Posterior cingulate gyrus (tissue), 11 donors: Measurements from ENCODE around the gene SLFN14.
"Not testable (repeated sequence)": the region's sequence is repeated elsewhere in the genome, so short reads cannot be mapped to it uniquely, and the experiment has no call there.

Experiments used
- DNase-seq, 10 donors: peaks; one replicate each; pipeline versions ENCODE4 v3.0.0 to v3.0.0-alpha.2; 2020 to 2021; ENCODE audit warnings: mixed read lengths in 3 of 10
- intact Hi-C: fragments of 100-400 bp; cut with DNase I; formaldehyde crosslinking; loops from one replicate; pipeline ENCODE4 v1.15.1; 2023

The SLFN14 gene

GRCh38 chr17:35529866-35530265 lies 30.8 kb downstream of the SLFN14 start:
- intact Hi-C loops, result no loop called here

DNA sequence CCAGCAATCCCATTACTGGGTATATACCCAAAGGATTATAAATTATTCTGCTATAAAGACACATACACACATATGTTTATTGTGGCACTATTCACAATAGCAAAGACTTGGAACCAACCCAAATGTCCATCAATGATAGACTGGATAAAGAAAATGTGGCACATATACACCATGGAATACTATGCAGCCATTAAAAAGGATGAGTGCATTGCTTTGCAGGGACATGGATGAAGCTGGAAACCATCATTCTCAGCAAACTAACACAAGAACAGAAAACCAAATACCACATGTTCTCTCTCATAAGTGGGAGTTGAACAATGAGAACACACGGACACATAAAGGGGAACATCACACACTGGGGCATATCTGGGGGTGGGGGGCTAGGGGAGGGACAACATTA lies 31.3 kb downstream of the SLFN14 start:
- intact Hi-C loops, DNase-seq: not testable (repeated sequence)

More at GRCh38 chr17:35529866-35530265, 30.8 kb downstream of the SLFN14 start:
- no peak for DNase-seq

- intact Hi-C loops, result no loop called here
Observed at GRCh38 chr17:35523296-35523695, 37.3 kb downstream of the SLFN14 start.

DNA sequence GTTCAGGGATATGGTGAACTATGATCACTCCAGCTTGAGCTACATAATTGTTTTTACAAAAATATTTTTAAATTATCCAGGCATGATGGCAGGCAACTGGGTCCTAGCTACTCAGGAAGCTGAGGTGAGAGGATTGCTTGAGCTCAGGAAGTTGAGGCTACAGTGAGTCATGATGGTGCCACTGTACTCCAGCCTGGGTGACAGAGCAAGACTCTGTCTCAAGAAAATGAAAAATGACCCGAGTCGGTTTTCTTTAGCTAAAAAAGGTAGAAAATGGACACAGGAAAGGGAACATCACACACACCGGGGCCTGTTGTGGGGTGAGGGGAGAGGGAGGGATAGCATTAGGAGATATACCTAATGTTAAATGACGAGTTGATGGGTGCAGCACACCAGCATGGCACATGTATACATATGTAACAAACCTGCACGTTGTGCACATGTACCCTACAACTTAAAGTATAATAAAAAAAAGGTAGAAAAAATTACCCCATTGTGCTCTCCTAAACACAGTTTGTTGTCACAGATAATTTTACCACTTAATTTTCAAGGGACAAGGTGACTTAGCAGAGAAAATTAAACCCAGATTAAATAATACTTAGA lies 38.9 kb downstream of the SLFN14 start:
- DNase-seq, intact Hi-C loops: not testable (repeated sequence)

More at GRCh38 chr17:35523296-35523695, 37.3 kb downstream of the SLFN14 start:
- DNase-seq, result no peak

GRCh38 chr17:35521150-35521549 lies 39.5 kb downstream of the SLFN14 start:
- intact Hi-C loops, result no loop called here
- DNase-seq, result no peak

GRCh38 chr17:35519906-35520442 lies 40.6 kb downstream of the SLFN14 start:
- DNase-seq, result no peak
- intact Hi-C loops, result no loop called here

- DNase-seq, result no peak
- intact Hi-C loops, result no loop called here
Observed at GRCh38 chr17:35519439-35519838, 41.2 kb downstream of the SLFN14 start.

DNA sequence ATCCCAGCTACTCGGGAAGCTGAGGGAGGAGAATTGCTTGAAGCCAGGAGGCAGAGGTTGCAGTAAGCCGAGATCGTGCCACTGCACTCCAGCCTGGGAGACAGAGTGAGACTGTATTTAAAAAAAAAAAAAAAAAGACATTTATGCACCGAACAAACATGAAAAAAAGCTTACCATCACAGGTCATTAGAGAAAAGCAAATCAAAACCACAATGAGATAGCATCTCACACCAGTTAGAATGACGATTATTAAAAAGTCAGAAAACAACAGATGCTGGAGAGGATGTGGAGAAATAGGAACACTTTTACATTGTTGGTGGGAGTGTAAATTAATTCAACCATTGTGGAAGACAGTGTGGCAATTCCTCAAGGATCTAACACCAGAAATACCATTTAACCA lies 42.2 kb downstream of the SLFN14 start:
- intact Hi-C loops, DNase-seq: not testable (repeated sequence)

GRCh38 chr17:35515027-35515426 lies 45.6 kb downstream of the SLFN14 start:
- DNase-seq, result peak in 1 of 10 donors; percentile 70
- intact Hi-C loops, result no loop called here

DNA sequence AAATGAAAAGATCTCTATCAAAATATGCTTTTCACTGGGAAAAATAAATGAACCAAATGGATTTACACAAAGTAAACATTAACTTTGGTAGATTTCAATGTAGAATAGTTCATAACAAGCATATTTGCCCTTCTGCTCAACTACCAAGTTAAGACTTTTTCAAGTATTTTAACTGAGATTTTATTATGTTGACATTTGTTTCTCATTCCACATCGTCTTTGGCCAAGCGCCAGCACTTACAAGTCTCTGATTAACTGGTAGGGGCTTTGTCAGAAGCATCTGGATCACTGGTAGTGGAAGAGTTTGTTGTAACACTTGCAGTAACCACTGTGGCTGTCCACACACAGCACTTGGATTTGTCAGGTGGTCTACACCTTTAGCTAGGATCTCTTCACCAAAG lies 46.1 kb downstream of the SLFN14 start:
- no peak for DNase-seq
- intact Hi-C loops, result no loop called here
